GM21447 (cell line): Measurements from ENCODE around the gene PHC2.

ENCODE experiments used
- ATAC-seq: cut with Tn5 transposase; IDR thresholded peaks from one replicate; pipeline ENCODE4 v1.9.1; 2021; ENCODE audit not compliant: unreplicated experiment

The PHC2 gene

GRCh38 chr1:33276573-33277298, 154.2 kb downstream of the PHC2 start:
- no peak for ATAC-seq

- ATAC-seq = no peak
These were observed 155.0 kb downstream of the PHC2 start for GRCh38 chr1:33275706-33276572.

- ATAC-seq = no peak
These were observed 155.7 kb downstream of the PHC2 start for GRCh38 chr1:33275195-33275594.

GRCh38 chr1:33274446-33274845, 156.4 kb downstream of the PHC2 start:
- no peak for ATAC-seq

GRCh38 chr1:33273961-33274371, 156.9 kb downstream of the PHC2 start:
- no peak for ATAC-seq
